ENCODE data around the gene CYTIP.

DNA sequence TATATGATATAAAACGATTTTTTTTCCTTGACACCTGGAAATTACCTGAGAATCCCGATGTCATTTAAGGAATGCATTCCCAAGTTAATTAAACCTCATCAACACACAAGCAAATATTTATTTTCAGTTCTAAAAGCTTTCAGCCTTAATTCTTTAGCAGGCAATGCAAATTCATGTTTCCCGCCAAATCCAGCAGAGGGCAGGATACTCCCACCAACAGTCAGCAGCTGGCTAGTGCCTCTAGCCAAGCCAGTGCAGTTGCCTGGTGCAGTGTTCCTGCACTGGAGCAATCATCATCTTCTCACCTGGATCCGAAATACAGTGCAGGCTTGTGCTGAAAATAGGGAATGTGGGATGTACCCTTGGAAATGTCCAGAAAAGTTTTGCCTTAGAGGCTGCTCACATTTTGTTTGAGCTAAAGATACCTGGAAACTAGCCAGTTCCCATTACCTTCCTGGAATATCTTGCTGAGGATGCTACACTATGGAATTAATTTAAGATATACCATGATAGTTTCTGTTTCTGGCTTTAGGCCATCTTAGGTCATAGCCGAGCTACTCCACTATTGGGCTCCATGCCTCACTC, 48.4 kb upstream of the CYTIP start:
- TF ChIP-seq, protein P1, sequence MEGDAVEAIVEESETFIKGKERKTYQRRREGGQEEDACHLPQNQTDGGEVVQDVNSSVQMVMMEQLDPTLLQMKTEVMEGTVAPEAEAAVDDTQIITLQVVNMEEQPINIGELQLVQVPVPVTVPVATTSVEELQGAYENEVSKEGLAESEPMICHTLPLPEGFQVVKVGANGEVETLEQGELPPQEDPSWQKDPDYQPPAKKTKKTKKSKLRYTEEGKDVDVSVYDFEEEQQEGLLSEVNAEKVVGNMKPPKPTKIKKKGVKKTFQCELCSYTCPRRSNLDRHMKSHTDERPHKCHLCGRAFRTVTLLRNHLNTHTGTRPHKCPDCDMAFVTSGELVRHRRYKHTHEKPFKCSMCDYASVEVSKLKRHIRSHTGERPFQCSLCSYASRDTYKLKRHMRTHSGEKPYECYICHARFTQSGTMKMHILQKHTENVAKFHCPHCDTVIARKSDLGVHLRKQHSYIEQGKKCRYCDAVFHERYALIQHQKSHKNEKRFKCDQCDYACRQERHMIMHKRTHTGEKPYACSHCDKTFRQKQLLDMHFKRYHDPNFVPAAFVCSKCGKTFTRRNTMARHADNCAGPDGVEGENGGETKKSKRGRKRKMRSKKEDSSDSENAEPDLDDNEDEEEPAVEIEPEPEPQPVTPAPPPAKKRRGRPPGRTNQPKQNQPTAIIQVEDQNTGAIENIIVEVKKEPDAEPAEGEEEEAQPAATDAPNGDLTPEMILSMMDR (IDR thresholded peaks at IDR 0.05; ENCODE audit: low read length), result peak; percentile 89
- TF ChIP-seq EZH2 (IDR thresholded peaks at IDR 0.05; ENCODE audit: borderline replicate concordance, low read length), result no peak
